Osteoblast (primary cell): Measurements from ENCODE around the gene SEC24B. TPM values are rescaled to one million over a fixed set of nuclear protein-coding genes. Genes with fewer than 3 reads are reported as not detected.
A peak's percentile ranks its signal among the peaks of the same experiment; 100 is the strongest.

Experiments
- DNase-seq: peaks from one replicate; pipeline ENCODE4 v3.0.0; 2011; ENCODE audit warnings: low spot score, mixed read lengths; ENCODE audit not compliant: insufficient read length; ENCODE audit errors: missing footprints
- H2AFZ ChIP-seq: 2 replicates; pipeline ENCODE4 v1.6.0; 2011; ENCODE audit warnings: mild to moderate bottlenecking, low read length
- H3K27ac ChIP-seq: 2 replicates; pipeline ENCODE4 v1.5.1; 2011; ENCODE audit warnings: mild to moderate bottlenecking, low read depth, low read length, moderate library complexity
- H3K27me3 ChIP-seq: 2 replicates; pipeline ENCODE4 v1.6.0; 2012; ENCODE audit warnings: mild to moderate bottlenecking, control low read depth, inconsistent platforms, low read length, moderate library complexity; ENCODE audit not compliant: insufficient read depth
- H3K36me3 ChIP-seq: 2 replicates; pipeline ENCODE4 v1.5.1; 2011; ENCODE audit warnings: mild to moderate bottlenecking, low read length, control low read depth, moderate library complexity; ENCODE audit not compliant: insufficient read depth
- H3K4me1 ChIP-seq: 2 replicates; pipeline ENCODE4 v1.5.1; 2011; ENCODE audit warnings: mild to moderate bottlenecking, low read length, control low read depth, moderate library complexity; ENCODE audit not compliant: insufficient read depth
- H3K4me2 ChIP-seq: 2 replicates; pipeline ENCODE4 v1.6.0; 2011; ENCODE audit warnings: mild to moderate bottlenecking, low read length; ENCODE audit not compliant: insufficient read depth
- H3K4me3 ChIP-seq: fragments of 200-600 bp; sonication (generic); 3 replicates; pipeline ENCODE4 v1.5.1; 2012; ENCODE audit warnings: mild to moderate bottlenecking, low read length, inconsistent platforms; ENCODE audit not compliant: insufficient read depth
- H3K79me2 ChIP-seq: 2 replicates; pipeline ENCODE4 v1.6.0; 2012; ENCODE audit warnings: mild to moderate bottlenecking, low read length, control low read depth, inconsistent platforms; ENCODE audit not compliant: insufficient read depth
- H3K9me3 ChIP-seq: 2 replicates; pipeline ENCODE4 v1.5.1; 2011; ENCODE audit warnings: low read depth, low read length, control low read depth
- H4K20me1 ChIP-seq: 2 replicates; pipeline ENCODE4 v1.6.0; 2012; ENCODE audit warnings: mild to moderate bottlenecking, low read length, control low read depth; ENCODE audit not compliant: insufficient read depth
- CTCF ChIP-seq: IDR thresholded peaks from 2 replicates; pipeline ENCODE4 v1.5.1; 2011; ENCODE audit warnings: mild to moderate bottlenecking, low read depth, low read length, moderate library complexity; ENCODE audit errors: extremely low read depth
- total RNA-seq: library from RNA; depleted of rRNA; stranded (reverse); fragments of >200 nt; gene quantifications from 2 replicates; pipeline ENCODE4 v1.2.3, GENCODE V29; 2012

Gene SEC24B
- total RNA-seq, 1 donor, result 18.1 TPM

GRCh38 chr4:109559625-109559982, 126.0 kb downstream of the SEC24B start:
- no peaks in the 10 kb centered on the region for H3K36me3 ChIP-seq
- H3K27me3 ChIP-seq, result no peaks in the 10 kb centered on the region
- DNase-seq, result peak; percentile 76
- no peaks in the 10 kb centered on the region for H4K20me1 ChIP-seq
- peak overlapping the region; percentile 89 for H2AFZ ChIP-seq
- peak overlapping the region; percentile 88 for H3K4me2 ChIP-seq
- H3K27ac ChIP-seq, result peak overlapping the region; percentile 41
- H3K9me3 ChIP-seq, result no peaks in the 10 kb centered on the region
- no peak for TF ChIP-seq CTCF
- peak overlapping the region; percentile 88 for H3K4me3 ChIP-seq
- H3K79me2 ChIP-seq, result peaks cover 17% of the 10 kb centered on the region
- peaks cover 10% of the 10 kb centered on the region for H3K4me1 ChIP-seq

DNA sequence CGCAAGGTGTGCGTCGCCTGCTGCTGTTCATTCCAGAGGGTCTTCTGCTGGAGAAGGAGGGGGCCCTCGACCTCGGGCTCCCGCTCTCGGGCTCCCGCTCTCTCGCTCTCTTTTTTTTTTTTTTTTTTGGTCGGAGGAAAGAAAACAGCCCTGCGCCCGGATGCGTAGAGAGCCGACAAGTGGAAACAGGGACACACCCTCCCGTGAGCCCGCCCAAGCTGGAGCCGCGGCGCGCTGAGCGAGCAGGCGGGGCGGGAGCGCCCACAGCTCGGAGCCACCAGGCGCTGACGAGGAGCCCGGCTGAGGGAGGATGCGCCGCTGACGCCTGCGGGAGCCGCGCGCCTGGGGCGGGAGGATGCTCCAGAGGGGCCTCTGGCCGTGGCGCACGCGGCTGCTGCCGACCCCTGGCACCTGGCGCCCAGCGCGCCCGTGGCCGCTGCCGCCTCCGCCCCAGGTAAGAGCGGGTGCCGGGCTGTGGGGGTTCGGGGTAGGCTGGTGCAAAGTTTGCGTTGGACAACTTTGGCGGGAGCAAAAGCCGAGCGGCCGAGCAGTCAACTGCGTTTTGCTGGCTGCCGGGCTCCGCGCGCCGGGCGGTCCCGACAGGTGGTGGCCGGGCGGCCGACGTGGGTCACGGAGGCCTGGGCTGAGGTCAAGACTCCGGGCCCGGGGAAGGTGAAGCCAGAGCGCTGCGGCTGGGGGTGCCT, 126.5 kb downstream of the SEC24B start, which contains the start of gene MCUB:
TSS of gene MCUB (plus strand) at position 264 of the 704 bp plus-strand sequence. CDS start at position 356, 92 bp downstream.
- no peak for TF ChIP-seq CTCF
- peaks cover 10% of the 10 kb centered on the region for H3K4me1 ChIP-seq
- peak within 1 kb of the TSS; percentile 70 for H3K27ac ChIP-seq

GRCh38 chr4:109560687-109561461, 127.3 kb downstream of the SEC24B start:
- peaks cover 17% of the 10 kb centered on the region for H3K79me2 ChIP-seq
- no peaks in the 10 kb centered on the region for H3K27me3 ChIP-seq
- peak; percentile 98 for DNase-seq
- peak overlapping the region; percentile 89 for H2AFZ ChIP-seq
- peaks cover 10% of the 10 kb centered on the region for H3K4me1 ChIP-seq
- no peaks in the 10 kb centered on the region for H3K9me3 ChIP-seq
- peak overlapping the region; percentile 70 for H3K27ac ChIP-seq
- H3K4me3 ChIP-seq, result peak overlapping the region; percentile 88
- H3K36me3 ChIP-seq, result no peaks in the 10 kb centered on the region
- TF ChIP-seq CTCF, result no peak
- H4K20me1 ChIP-seq, result no peaks in the 10 kb centered on the region
- peak overlapping the region; percentile 88 for H3K4me2 ChIP-seq

More for the DNA sequence above, 126.5 kb downstream of the SEC24B start, which contains the start of gene MCUB:
- Histone ChIP-seq H3K4me3 (peak within 1 kb of the TSS; percentile 88), H4K20me1 (no peaks in the 10 kb centered on the region), H2AFZ (peak within 1 kb of the TSS; percentile 89), H3K79me2 (peaks cover 17% of the 10 kb centered on the region), H3K4me2 (peak within 1 kb of the TSS; percentile 88), H3K9me3 (no peaks in the 10 kb centered on the region), H3K36me3 (no peaks in the 10 kb centered on the region), H3K27me3 (no peaks in the 10 kb centered on the region)
- DNase-seq, result peak; percentile 99
